Activated CD4-positive, alpha-beta T cell treated with anti-CD3 and anti-CD28 coated beads, Interleukin-2, Interleukin-4, amounts not matched to agents 100 ng/mL and 50 ng/mL, durations not matched to agents 16 hours and 8 hours (primary cell): Measurements from ENCODE around the gene PSD2.
A peak's percentile ranks its signal among the peaks of the same experiment; 100 is the strongest.

Experiments used
- DNase-seq: peaks from one replicate; pipeline ENCODE4 v3.0.0-alpha.2; 2020; ENCODE audit warnings: low spot score

Gene PSD2

DNA sequence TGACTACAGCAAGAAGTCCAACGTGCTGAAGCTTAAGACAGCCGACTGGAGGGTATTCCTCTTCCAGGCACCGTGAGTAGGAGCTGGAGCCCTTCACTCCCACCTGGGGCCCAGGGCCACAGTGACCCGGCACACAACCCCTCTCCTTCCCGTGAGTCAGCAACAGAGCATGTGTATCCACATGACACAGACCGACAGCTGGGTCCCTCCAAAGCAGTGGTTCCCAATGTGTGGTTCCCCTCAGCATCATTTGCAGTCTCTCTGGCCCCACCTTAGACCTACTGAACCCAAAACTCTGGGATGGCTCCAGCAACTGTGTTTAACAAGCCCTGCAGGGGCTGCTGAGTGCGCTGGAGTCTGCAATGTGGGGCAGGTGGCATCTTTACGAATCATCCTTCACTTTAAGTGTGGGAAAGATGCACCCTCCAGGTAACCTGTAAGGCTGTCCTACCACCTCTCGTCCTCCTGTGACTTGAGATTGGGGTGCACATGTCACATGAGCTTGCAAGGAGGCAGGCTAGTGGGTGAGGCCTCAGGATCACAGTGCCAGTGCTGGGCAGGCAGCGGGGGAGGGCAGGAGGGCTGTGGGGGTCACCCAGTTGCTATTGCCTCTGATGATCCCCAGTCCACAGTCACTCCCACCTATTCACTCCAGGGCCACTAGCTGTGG, 42.2 kb downstream of the PSD2 start:
- no peak for DNase-seq

GRCh38 chr5:139838381-139839197, 43.0 kb downstream of the PSD2 start:
- DNase-seq: no peak

DNA sequence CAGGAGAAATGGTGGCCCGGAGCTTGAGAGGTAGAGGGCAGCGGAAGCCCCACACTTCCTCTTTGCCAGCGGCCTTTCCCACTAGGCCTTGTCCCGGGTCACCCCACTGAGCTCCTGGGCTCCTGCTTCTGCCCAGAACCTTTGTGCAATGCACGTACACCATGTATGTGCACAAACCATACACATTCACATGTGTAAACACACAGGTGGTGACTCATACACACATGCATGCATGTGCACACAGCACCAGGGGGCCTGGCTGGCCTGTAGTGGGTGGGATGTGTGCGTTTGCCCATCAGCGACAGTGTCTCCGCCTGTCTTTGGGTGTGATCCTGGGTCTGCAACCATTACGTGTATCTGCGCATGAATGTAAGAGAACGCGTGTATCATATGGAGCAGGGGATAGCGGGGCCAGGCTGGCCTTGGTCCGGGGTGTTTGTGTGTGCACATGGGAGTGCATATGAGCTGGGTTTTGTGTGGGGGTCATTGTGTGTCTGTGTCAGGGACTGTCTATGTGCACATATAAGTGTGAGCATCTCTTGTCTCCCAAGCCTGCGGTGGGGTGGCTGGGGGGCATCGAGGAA, 43.7 kb downstream of the PSD2 start:
- DNase-seq: no peak

- DNase-seq: no peak
Observed at GRCh38 chr5:139839918-139840317, 44.3 kb downstream of the PSD2 start.

DNA sequence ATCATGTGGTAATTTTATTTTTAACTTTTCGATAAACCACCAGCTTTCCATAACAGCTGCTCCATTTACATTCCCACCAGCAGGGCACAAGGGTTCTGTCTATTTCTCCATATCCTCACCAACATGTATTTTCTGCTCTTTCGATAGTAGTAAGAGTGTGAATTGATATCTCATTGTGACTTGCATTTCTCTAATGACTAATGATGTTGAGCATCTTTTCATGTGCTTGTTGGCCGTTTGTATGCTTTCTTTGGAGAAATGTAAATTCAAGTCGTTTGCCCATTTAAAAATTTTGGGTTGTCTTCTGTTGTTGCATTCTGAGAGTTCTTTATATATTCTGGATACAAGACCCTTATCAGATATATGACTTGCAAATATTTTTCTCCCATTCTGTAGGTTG, 45.9 kb downstream of the PSD2 start:
- DNase-seq: no peak

- no peak for DNase-seq
Observed at GRCh38 chr5:139842321-139842720, 46.7 kb downstream of the PSD2 start.

DNA sequence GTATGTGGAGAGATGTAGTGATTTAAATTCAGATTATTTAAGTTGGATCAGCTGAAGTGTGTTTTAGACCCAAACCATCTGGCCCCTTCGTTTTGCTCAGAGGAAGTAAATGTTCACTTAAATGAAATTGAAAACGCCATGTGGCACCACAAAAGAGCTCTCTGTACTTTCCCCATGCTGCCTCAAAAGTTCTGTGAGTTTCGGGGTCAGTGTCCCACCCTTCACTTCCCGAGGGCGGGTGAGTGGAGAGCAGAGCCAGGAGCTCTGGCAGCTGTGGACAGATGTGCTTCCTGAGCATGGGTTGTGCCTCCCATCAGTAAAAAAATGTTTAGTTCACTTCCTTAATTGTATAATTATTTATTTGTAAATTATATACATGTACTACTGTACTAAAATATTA, 48.4 kb downstream of the PSD2 start:
- DNase-seq: no peak

GRCh38 chr5:139844472-139845145, 49.0 kb downstream of the PSD2 start:
- DNase-seq: peak; percentile 60

DNA sequence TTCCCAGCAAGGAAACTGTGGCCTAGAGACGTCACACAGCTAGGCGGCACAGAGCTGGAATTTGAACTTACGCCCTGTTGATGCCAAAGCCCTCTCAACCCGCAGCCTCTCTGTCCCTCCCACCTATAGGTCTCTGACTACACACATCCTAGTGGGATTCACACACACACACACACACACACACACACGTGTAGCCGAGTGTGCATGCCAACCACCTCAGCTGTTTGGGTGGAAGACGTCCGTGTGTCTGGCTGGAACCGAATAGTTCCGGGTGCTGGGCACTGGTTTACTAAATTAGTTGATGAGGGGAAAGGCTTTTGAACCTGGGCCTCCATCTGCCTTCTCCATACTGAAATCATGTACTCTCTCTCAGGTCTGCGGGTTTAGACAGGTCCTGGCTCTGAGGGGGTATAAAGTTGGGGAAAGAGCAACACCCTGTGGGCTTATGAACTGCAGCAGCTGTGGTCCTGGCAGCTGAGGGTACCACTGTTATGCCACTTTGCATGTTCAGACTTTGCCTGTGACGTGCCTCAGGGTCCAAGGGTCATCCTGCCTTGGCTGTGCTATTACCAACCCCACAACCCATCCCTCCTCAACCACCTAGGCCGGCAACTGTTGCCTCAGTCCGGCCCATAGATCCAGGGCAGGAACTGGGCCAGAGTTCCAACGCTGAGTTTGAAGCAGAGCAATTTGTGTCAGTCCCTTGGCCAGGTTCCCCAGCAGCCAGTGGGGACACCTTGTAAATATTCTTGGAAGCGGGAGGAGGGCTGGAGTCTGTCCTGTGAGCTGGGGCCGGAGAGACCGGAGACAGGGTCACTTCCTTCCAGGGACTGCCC, 50.5 kb downstream of the PSD2 start:
- no peak for DNase-seq

DNA sequence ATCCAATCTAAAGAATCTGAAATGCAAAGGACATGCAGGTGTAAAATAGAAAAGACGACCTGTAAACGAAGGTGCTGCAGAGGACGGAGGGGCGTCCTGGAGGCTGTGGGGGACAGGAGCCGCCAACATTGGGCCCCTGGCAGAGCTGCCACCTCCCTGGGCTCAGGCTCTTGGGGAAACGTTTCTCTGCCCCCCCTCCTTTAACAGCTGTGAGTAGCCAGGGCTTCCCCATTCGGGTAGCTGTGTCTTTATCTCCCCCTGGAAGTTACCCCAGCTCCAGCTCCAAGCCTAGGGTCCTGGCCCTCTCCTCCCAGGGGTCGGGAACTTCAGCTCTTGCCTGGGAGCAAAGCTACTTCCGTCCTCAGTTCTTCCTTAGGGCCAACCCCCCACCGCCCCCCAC, 51.5 kb downstream of the PSD2 start:
- no peak for DNase-seq

DNA sequence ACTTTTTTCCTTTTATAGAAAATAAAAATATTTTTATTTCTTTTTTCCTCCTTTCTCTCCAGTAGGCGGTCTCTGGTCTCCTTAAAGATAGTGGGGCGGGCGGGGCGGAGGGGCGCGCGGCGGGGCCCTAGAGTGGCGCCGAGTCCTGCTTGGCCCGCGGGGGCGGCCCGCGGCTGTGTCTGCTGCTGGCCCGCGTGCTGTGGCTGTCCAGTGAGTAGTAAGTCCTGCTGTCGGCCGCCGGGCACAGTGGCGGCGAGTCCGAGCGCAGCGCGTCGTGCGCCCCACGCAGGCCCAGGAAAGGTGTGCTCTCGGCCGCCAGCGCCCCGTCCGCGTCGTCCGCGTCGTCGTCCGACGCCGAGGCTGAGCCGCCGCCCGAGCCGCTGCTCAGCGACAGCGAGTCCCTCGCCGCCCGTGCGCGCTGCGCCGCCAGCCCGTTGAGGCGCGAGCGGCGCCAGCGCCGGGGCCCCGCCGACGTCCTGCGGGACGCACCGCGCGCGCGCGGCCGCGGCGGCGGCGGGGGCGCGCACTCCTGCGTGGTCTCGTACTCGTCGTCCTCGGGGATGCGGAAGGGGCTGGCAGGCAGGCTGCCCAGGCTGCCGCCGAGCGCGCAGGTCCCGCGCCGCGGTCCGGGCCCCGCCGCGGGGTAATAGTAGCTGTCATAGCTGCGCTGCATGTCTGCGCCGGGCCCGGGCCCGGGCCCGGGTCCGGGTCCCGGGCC, 52.3 kb downstream of the PSD2 start:
- DNase-seq: peak; percentile 47

- no peak for DNase-seq
Observed at GRCh38 chr5:139848508-139849100, 53.0 kb downstream of the PSD2 start.

DNA sequence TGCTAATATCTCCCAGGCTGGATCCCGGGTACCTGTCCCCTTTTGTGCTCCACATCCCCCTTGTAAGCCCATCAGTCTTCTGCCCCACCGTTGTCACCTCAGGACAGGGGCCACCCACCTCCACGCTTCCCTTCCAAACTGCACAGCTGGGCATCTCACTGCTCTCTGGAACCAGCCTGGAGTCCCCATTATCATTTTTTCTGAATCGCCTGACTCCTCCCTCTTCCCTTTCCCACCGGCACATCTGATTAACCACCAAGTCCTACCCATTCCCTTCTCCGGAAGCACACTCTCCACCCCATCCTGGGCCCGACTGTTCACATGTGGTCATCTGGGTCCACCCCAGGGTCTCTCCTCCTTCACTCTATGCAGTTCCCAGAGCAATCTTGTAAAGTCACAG, 53.9 kb downstream of the PSD2 start:
- no peak for DNase-seq

DNA sequence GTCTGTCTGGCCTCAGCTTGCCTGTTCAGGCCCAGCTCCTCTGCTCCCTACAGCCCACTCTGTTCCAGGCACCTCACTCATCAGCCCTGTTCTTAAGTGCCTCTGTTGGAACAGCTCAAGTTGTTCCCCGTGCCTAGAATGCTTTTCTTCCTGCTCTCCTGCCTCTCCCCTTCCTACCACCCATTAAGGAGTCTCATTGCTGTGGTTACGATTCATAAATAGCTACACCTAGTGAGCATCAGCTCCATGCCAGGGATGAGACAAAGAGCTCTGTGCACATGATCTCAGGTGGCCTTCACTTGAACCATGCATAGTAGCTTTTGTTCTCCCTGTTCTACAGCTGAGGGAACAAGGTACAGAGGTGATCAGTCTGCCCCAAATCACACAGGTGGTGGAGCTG, 54.3 kb downstream of the PSD2 start:
- no peak for DNase-seq

GRCh38 chr5:139850423-139851016, 54.9 kb downstream of the PSD2 start:
- no peak for DNase-seq

GRCh38 chr5:139851558-139851957, 56.0 kb downstream of the PSD2 start:
- DNase-seq: no peak

DNA sequence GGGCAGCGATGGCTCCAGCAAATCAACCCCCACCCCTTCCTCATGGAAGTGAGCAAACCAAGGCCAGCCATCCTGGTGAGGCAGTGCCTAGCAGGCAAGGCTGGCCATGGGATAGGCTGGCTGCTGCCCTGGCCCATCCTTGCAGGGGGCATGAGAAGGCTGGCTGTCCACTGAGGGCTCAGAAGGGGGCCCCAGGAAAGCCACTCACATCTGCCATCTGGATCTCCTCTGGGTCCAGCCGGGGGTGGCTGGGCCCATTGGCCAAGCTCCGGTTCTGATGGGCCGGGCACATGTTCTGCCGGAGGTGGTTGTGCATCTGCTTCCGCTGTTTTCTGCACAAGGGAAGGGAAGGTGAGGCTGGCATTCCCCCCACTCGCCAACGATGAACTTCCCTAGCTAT, 57.1 kb downstream of the PSD2 start:
- no peak for DNase-seq

GRCh38 chr5:139854029-139854605, 58.5 kb downstream of the PSD2 start:
- no peak for DNase-seq

DNA sequence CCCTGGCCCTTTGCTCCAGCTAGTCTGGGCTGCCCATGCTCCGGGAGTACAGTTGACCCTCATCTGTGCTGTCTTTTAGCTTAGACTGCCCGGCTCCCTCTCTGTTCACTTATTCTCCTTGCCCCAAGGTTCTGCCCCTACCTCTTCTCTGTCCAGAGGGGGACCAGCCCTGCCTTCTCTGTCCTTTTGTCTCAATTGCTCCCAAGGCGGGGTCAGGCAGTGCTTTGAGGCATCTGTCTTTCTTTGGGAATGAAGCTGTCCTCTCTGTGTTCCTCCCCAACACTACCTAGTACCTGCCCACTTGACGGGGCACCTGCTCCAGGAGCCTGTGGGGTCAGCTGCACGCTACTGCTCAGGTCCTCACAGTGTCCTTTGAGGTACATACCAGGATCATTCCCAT, 59.3 kb downstream of the PSD2 start:
- no peak for DNase-seq

- no peak for DNase-seq
Observed at GRCh38 chr5:139855451-139855850, 59.8 kb downstream of the PSD2 start.
